ENCODE results near the gene GP2. TPM values are rescaled to one million over a fixed set of nuclear protein-coding genes. Genes with fewer than 3 reads are reported as not detected.
"Not testable (repeated sequence)": the region's sequence is repeated elsewhere in the genome, so short reads cannot be mapped to it uniquely, and the experiment has no call there.

The GP2 gene
- total and polyA plus RNA-seq, 4 donors: 4.3 to 6.4 (median 5.1) TPM

DNA sequence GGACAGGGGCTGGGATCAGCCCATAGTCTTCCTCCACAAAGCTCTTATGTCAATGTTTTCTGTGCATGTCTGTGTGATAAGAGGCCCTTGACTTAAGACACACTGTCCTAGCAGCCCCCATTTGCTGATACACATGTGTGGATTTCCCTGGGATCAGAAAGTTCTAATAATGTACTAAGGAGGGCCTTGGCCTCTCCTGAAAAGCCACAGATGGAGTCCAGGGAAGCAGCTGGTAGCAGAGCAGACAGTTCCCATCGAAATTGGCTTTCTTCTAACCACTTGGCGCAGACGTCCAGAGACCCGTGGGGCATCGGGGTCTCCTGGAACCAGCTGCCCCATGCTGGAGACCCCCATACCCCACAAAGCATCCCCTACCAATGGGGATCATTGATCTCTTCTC lies 4.3 kb upstream of the GP2 start:
- H3K36me3 ChIP-seq (ENCODE audit: control insufficient read depth in 1 of 2, insufficient read depth in 2 of 2, low read length in 1 of 2): no peaks in the 10 kb centered on the region
- ATAC-seq (ENCODE audit: low FRiP score) (no peak), DNase-seq (no peak)
- H3K27me3 ChIP-seq (ENCODE audit: control insufficient read depth in 1 of 2, insufficient read depth in 2 of 2, low read length in 1 of 2): no peaks in the 10 kb centered on the region
- WGBS, 2 donors: 74 to 84% methylated on average over 5 of the region's 5 CpGs
- intact Hi-C loops (cut with DNase I): no loop called here
- H3K4me1 ChIP-seq (ENCODE audit: control insufficient read depth in 1 of 2, insufficient read depth in 2 of 2, low read length in 2 of 2): no peaks in the 10 kb centered on the region
- H3K4me3 ChIP-seq (ENCODE audit: low read length in 2 of 2): no peak overlapping the region
- no peaks in the 10 kb centered on the region for H3K9me3 ChIP-seq (ENCODE audit: control insufficient read depth, low read length)
- no peak overlapping the region for H3K27ac ChIP-seq (ENCODE audit: low read depth in 1 of 2, low read length in 2 of 2)

DNA sequence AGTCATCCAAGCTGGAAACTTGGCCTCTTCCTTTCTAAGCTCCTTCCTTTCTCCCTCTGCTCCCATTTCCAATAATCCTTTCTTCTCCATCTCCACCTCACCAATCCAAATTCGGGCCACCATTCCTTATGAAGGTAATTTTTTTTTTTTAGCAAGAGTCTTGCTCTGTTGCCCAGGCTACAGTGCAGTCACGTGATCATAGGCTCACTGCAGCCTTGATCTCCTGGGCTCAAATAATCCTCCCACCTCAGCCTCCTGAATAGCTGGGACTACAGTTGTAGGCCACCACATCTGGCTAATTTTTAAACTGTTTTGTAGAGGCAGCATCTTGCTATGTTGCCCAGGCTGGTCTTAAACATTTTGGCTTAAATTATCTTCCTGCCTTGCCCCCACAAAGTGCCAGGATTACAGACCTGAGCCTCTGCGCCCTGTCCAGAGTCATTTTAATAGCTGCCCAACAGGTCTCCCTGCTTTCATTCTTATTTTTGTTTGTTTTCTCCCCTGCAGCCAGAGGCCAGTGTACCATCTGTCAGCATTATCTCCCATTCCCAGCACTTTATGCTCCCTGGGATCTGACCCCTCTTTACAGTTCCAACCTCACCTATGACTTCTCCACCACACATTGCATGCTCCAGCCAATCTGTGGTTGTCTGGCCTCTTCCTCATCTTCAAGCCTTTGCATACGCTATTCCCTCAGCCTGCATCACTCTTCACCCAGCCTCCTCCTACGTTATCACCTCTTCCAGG lies 2.3 kb upstream of the GP2 start:
- 70 to 79% methylated on average over 5 of the region's 5 CpGs for WGBS, 2 donors
- no peaks in the 10 kb centered on the region for H3K27me3 ChIP-seq (ENCODE audit: control insufficient read depth in 1 of 2, insufficient read depth in 2 of 2, low read length in 1 of 2)
- H3K4me3 ChIP-seq (ENCODE audit: low read length in 2 of 2): no peak overlapping the region
- no peaks in the 10 kb centered on the region for H3K4me1 ChIP-seq (ENCODE audit: control insufficient read depth in 1 of 2, insufficient read depth in 2 of 2, low read length in 2 of 2)
- intact Hi-C loops (cut with DNase I): no loop called here
- H3K27ac ChIP-seq (ENCODE audit: low read depth in 1 of 2, low read length in 2 of 2): no peak overlapping the region
- no peaks in the 10 kb centered on the region for H3K9me3 ChIP-seq (ENCODE audit: control insufficient read depth, low read length)
- ATAC-seq (ENCODE audit: low FRiP score) (no peak), DNase-seq (no peak)
- H3K36me3 ChIP-seq (ENCODE audit: control insufficient read depth in 1 of 2, insufficient read depth in 2 of 2, low read length in 1 of 2): no peaks in the 10 kb centered on the region

DNA sequence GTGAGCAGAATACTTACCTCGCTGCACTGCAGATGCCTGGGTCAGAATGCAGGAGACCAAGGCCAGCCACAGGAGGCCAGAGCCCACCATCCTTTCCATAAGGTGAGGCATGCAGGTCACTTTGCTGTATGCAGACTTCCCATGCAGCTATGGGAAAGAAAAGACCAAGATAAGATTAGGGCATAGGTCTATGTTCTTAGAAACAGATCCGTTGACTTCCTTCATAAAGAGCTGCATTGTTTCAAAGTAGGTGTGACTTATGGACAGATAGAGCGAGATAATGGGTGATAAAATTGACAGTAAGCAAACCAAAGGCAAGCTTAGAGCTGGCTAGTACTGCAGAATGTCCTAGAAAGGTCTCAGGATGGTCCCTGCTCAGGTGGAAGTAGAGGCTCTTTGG lies 992 bp downstream of the GP2 start:
- WGBS, 2 donors: 72% methylated on average over 3 of the region's 3 CpGs
- Histone ChIP-seq H3K9me3 (ENCODE audit: control insufficient read depth, low read length) (no peaks in the 10 kb centered on the region), H3K27me3 (ENCODE audit: control insufficient read depth in 1 of 2, insufficient read depth in 2 of 2, low read length in 1 of 2) (no peaks in the 10 kb centered on the region), H3K27ac (ENCODE audit: low read depth in 1 of 2, low read length in 2 of 2) (no peak overlapping the region), H3K36me3 (ENCODE audit: control insufficient read depth in 1 of 2, insufficient read depth in 2 of 2, low read length in 1 of 2) (no peaks in the 10 kb centered on the region), H3K4me1 (ENCODE audit: control insufficient read depth in 1 of 2, insufficient read depth in 2 of 2, low read length in 2 of 2) (no peaks in the 10 kb centered on the region), H3K4me3 (ENCODE audit: low read length in 2 of 2) (no peak overlapping the region)
- DNase-seq (no peak), ATAC-seq (ENCODE audit: low FRiP score) (no peak)
- intact Hi-C loops (cut with DNase I): no loop called here

DNA sequence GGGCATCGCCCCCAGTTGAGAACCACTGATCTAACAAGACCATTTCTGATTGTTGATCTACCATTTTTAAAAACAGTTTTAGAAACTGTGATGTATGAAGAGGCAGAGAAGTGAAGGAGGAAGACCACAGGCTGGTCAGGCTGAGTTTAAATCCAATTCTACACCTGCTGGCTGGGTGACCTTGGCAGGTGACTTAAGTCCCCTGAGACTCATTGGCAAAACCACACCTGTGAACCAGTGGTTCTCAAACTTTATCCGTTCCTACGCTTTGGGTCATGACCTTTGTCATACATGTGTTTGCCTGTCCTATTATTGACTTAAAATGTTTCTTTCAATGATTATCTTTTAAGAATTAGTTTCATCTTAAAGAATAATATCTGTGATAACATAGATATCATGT lies 2.3 kb downstream of the GP2 start:
- DNase-seq (no peak), ATAC-seq (ENCODE audit: low FRiP score) (no peak)
- no peak overlapping the region for H3K4me3 ChIP-seq (ENCODE audit: low read length in 2 of 2)
- H3K36me3 ChIP-seq (ENCODE audit: control insufficient read depth in 1 of 2, insufficient read depth in 2 of 2, low read length in 1 of 2): no peaks in the 10 kb centered on the region
- no peaks in the 10 kb centered on the region for H3K27me3 ChIP-seq (ENCODE audit: control insufficient read depth in 1 of 2, insufficient read depth in 2 of 2, low read length in 1 of 2)
- intact Hi-C loops (cut with DNase I): no loop called here
- 49 to 71% methylated on average over 3 of the region's 3 CpGs for WGBS, 2 donors
- no peaks in the 10 kb centered on the region for H3K4me1 ChIP-seq (ENCODE audit: control insufficient read depth in 1 of 2, insufficient read depth in 2 of 2, low read length in 2 of 2)
- no peaks in the 10 kb centered on the region for H3K9me3 ChIP-seq (ENCODE audit: control insufficient read depth, low read length)
- H3K27ac ChIP-seq (ENCODE audit: low read depth in 1 of 2, low read length in 2 of 2): no peak overlapping the region

DNA sequence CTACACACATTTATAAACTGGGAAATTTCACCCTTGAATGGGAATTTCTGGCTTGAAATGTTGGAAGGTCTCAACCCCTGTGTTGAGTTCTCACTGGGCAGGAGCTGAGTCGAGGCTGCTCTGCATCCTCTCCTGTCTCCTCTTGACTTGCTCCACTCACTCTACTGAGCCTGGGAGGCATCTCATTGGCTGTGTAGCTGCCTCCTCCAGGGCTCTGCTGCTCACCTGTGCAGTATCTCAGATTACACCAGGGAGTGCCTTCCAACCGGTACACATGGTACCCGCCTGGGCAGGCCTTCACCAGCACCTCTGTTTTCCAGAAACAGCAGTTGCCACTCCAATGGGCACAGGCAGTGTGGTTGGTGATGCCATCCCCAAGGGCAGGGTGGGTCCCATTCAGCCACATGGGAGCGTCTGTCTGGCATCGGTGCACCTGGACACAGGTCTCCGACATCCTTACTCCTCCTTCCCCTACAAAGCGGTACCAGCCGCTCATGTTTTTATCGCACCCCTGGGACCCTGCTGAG lies 3.7 kb downstream of the GP2 start:
- H3K27me3 ChIP-seq (ENCODE audit: control insufficient read depth in 1 of 2, insufficient read depth in 2 of 2, low read length in 1 of 2): no peaks in the 10 kb centered on the region
- ATAC-seq (ENCODE audit: low FRiP score): no peak
- no peaks in the 10 kb centered on the region for H3K9me3 ChIP-seq (ENCODE audit: control insufficient read depth, low read length)
- H3K4me1 ChIP-seq (ENCODE audit: control insufficient read depth in 1 of 2, insufficient read depth in 2 of 2, low read length in 2 of 2): no peaks in the 10 kb centered on the region
- intact Hi-C loops (cut with DNase I): no loop called here
- H3K27ac ChIP-seq (ENCODE audit: low read depth in 1 of 2, low read length in 2 of 2): no peak overlapping the region
- DNase-seq: no peak
- H3K36me3 ChIP-seq (ENCODE audit: control insufficient read depth in 1 of 2, insufficient read depth in 2 of 2, low read length in 1 of 2): no peaks in the 10 kb centered on the region
- WGBS, 2 donors: 74 to 79% methylated on average over 9 of the region's 9 CpGs
- no peak overlapping the region for H3K4me3 ChIP-seq (ENCODE audit: low read length in 2 of 2)

DNA sequence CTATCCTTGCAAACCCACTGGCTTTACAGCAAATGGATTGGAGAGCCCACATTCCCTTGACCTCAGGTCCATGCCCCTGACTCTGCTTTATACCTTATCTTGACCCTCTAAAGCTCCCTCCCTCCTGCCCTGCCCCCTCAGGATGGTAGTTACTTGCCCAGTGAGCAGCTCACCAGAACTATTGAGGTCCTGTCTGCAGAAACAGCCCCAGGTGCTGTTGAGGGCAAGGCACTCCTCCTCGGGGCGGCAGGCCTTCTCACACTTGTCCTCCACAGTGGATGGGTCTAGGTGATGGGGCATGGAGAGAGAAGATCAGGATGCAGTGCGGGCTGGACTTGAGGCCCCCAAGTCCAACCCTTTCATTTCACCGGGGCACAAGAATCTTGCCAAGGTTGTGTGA lies 4.6 kb downstream of the GP2 start:
- DNase-seq (no peak), ATAC-seq (ENCODE audit: low FRiP score) (no peak)
- Histone ChIP-seq H3K27ac (ENCODE audit: low read depth in 1 of 2, low read length in 2 of 2) (no peak overlapping the region), H3K4me1 (ENCODE audit: control insufficient read depth in 1 of 2, insufficient read depth in 2 of 2, low read length in 2 of 2) (no peaks in the 10 kb centered on the region), H3K27me3 (ENCODE audit: control insufficient read depth in 1 of 2, insufficient read depth in 2 of 2, low read length in 1 of 2) (no peaks in the 10 kb centered on the region), H3K9me3 (ENCODE audit: control insufficient read depth, low read length) (no peaks in the 10 kb centered on the region), H3K4me3 (ENCODE audit: low read length in 2 of 2) (no peak overlapping the region), H3K36me3 (ENCODE audit: control insufficient read depth in 1 of 2, insufficient read depth in 2 of 2, low read length in 1 of 2) (no peaks in the 10 kb centered on the region)
- WGBS, 2 donors: 89% methylated on average over 4 of the region's 4 CpGs
- intact Hi-C loops (cut with DNase I): no loop called here

DNA sequence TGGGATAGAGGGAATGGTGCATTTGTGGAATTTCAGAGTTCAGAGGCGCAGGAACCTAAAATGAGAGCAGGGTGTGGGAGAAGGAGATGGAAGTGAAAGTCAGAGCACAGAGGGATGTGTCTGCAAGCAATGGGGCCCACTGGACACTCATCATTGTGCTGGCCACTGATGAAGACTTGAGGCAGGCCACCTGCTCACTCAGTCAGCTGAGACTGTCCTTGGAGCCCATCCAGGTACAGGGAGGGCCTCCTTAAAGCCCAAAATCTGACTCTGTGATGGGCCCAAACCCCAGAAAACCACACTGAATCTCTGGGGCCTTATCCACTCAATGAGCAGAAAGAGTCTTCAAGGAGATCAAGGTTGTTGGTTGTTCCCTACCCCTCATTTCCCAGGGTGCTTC lies 5.6 kb downstream of the GP2 start:
- intact Hi-C loops (cut with DNase I): no loop called here

DNA sequence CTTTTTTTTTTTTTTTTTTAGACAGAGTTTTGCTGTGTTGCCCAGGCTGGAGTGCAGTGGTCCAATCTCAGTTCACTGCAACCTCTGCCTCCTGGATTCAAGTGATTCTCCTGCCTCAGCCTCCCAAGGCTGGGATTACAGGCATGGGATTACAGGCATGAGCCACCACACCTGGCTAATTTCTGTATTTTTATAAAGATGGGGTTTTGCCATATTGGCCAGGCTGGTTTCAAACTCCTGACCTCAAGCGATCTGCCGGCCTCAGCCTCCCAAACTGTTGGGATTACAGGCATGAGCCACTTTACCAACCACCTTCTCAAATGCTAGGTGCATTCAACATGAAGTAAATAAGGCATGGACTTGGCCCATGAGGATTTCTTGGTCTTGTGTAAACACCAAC lies 6.3 kb downstream of the GP2 start:
- H3K36me3 ChIP-seq (ENCODE audit: control insufficient read depth in 1 of 2, insufficient read depth in 2 of 2, low read length in 1 of 2); H3K9me3 ChIP-seq (ENCODE audit: control insufficient read depth, low read length); H3K27ac ChIP-seq (ENCODE audit: low read depth in 1 of 2, low read length in 2 of 2); intact Hi-C loops (cut with DNase I); H3K27me3 ChIP-seq (ENCODE audit: control insufficient read depth in 1 of 2, insufficient read depth in 2 of 2, low read length in 1 of 2); DNase-seq; H3K4me1 ChIP-seq (ENCODE audit: control insufficient read depth in 1 of 2, insufficient read depth in 2 of 2, low read length in 2 of 2); H3K4me3 ChIP-seq (ENCODE audit: low read length in 2 of 2); ATAC-seq (ENCODE audit: low FRiP score): not testable (repeated sequence)
- WGBS, 2 donors: 95 to 96% methylated on average over 2 of the region's 2 CpGs

More for the DNA sequence above, 5.6 kb downstream of the GP2 start:
- 87 to 90% methylated on average over 1 of the region's 1 CpG for WGBS, 2 donors
- ATAC-seq (ENCODE audit: low FRiP score): no peak
- no peak overlapping the region for H3K27ac ChIP-seq (ENCODE audit: low read depth in 1 of 2, low read length in 2 of 2)
- no peaks in the 10 kb centered on the region for H3K27me3 ChIP-seq (ENCODE audit: control insufficient read depth in 1 of 2, insufficient read depth in 2 of 2, low read length in 1 of 2)
- H3K4me3 ChIP-seq (ENCODE audit: low read length in 2 of 2): no peak overlapping the region
- no peak for DNase-seq
- no peaks in the 10 kb centered on the region for H3K36me3 ChIP-seq (ENCODE audit: control insufficient read depth in 1 of 2, insufficient read depth in 2 of 2, low read length in 1 of 2)
- H3K4me1 ChIP-seq (ENCODE audit: control insufficient read depth in 1 of 2, insufficient read depth in 2 of 2, low read length in 2 of 2): no peaks in the 10 kb centered on the region
- H3K9me3 ChIP-seq (ENCODE audit: control insufficient read depth, low read length): no peaks in the 10 kb centered on the region

DNA sequence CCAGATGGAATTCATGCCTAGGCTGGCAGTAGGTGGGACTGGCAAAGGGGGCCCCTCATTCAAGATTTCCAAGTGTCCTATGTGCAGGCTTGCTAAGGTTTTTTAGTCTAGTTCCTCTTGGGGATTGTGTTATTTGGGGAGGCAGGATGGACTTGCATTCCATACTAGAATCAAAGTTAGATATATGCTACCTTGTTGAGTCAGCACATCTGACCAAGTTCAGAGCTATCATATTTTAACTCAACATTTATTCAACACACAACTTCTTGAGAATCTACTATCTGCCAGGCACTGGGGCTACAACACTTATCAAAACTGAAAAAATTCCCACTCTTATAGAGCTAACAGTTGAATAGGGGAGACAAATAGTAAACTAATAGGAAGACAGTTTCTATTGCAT lies 6.7 kb downstream of the GP2 start:
- intact Hi-C loops (cut with DNase I): no loop called here
- H3K4me3 ChIP-seq (ENCODE audit: low read length in 2 of 2): no peak overlapping the region
- no peaks in the 10 kb centered on the region for H3K9me3 ChIP-seq (ENCODE audit: control insufficient read depth, low read length)
- no peak for ATAC-seq (ENCODE audit: low FRiP score)
- no peak for DNase-seq
- no peak overlapping the region for H3K27ac ChIP-seq (ENCODE audit: low read depth in 1 of 2, low read length in 2 of 2)
- H3K27me3 ChIP-seq (ENCODE audit: control insufficient read depth in 1 of 2, insufficient read depth in 2 of 2, low read length in 1 of 2): no peaks in the 10 kb centered on the region
- no peaks in the 10 kb centered on the region for H3K4me1 ChIP-seq (ENCODE audit: control insufficient read depth in 1 of 2, insufficient read depth in 2 of 2, low read length in 2 of 2)
- H3K36me3 ChIP-seq (ENCODE audit: control insufficient read depth in 1 of 2, insufficient read depth in 2 of 2, low read length in 1 of 2): no peaks in the 10 kb centered on the region

Data from aorta (tissue), 5 donors.